LNCAP (cell line): ENCODE data around the gene KCNH3.

ENCODE experiments used
- TF ChIP-seq, protein P1 (sequence below): fragments of 450-650 bp; IDR thresholded peaks from 2 replicates; pipeline ENCODE4 v1.5.1; 2017; ENCODE audit warnings: mild to moderate bottlenecking

The KCNH3 gene

DNA sequence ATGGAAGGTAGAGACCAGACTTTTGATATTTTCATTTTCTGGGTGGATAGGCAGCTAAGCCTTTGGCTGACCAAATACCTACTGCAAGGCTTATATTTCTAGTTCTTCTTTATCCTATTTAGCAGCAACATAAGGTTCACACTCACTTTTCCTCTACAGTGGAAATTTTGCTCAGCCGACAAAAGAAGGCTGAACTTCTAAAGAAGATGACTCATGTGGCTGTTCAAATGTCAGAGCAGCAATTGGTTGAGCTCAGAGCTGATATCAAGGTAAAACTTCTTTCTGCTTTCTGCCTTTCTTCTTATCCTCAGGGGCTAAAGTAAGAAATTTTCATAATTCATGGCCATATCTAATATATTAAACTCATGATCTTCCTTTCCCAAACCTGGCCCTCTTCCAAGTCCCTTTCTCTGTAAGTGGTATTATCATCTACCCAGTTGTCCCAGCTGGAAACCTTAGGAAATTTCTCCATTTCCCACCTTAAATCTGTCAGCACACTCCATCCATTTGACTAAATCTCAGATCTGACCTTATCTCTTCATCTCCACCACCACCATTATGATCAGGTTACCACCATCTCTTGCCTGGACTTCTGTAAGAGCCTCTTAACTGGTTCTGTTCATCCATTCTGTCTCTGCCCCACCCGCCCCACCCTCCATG lies 19.8 kb upstream of the KCNH3 start:
- TF ChIP-seq, protein P1, sequence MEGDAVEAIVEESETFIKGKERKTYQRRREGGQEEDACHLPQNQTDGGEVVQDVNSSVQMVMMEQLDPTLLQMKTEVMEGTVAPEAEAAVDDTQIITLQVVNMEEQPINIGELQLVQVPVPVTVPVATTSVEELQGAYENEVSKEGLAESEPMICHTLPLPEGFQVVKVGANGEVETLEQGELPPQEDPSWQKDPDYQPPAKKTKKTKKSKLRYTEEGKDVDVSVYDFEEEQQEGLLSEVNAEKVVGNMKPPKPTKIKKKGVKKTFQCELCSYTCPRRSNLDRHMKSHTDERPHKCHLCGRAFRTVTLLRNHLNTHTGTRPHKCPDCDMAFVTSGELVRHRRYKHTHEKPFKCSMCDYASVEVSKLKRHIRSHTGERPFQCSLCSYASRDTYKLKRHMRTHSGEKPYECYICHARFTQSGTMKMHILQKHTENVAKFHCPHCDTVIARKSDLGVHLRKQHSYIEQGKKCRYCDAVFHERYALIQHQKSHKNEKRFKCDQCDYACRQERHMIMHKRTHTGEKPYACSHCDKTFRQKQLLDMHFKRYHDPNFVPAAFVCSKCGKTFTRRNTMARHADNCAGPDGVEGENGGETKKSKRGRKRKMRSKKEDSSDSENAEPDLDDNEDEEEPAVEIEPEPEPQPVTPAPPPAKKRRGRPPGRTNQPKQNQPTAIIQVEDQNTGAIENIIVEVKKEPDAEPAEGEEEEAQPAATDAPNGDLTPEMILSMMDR, result no peak

DNA sequence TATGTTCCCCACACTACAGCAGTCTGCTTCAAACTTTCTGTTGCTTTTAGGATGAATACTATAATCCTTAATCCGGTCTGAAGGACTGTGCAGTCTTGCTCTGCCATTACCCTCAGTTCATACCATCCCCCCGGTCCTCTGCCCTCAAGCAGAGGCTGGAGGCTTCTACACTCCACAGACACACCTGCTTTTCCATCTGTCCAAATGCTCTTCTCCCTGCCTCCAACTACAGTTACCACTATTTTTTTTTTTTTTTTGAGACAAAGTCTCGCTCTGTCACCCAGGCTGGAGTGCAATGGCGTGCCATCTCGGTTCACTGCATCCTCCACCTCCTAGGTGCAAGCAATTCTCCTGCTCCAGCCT lies 19.3 kb upstream of the KCNH3 start:
- TF ChIP-seq, protein P1, result no peak

DNA sequence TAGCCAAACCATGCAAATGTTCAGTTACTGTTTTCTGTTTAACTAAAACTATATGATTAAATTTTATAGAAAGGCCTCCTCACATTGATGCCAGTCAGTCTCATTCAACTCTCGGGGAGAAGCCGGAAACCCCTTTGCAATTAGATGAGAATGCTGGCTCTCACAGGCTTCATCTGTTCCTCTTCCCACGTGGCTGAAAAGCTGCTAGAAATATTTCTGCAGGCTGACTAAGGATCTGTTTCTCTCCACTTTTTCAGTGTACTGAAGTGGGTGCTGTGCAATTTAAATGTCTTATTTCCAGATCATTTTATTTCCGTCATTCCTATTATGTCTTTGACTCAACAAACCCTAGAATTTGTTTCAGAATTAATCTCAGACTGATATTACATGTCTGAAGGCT lies 17.4 kb upstream of the KCNH3 start:
- TF ChIP-seq, protein P1, result no peak

DNA sequence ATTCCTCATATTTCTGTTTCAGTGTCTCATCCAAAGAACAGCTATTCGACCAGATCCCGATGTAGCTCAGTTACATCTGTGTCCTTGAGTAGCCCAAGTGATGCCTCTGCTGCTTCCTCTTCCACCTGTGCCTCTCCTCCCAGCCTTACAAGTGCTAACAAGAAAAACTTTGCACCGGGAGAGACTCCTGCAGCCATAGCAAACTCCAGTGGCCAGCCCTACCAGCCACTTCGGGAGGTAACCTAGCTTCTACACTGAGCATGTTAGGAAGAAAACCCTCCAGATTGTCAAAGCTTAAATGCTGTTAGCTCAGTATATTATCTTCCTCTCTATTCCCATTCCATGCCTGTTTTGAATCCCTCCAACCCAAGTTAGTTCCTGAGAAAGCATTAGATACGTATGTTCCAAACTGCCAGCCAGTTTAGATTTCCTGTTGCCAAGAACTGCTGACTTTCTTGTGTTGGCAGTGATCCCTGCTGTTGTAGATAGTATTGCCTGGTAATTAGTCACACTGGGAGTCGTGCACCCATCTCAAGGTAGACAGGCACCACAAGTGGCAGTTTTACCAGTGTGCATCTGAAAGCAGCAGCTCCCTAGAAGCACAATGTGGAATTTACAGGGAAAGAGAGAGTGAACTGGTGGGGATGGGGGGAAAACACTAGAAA lies 14.0 kb upstream of the KCNH3 start:
- TF ChIP-seq, protein P1, result no peak

DNA sequence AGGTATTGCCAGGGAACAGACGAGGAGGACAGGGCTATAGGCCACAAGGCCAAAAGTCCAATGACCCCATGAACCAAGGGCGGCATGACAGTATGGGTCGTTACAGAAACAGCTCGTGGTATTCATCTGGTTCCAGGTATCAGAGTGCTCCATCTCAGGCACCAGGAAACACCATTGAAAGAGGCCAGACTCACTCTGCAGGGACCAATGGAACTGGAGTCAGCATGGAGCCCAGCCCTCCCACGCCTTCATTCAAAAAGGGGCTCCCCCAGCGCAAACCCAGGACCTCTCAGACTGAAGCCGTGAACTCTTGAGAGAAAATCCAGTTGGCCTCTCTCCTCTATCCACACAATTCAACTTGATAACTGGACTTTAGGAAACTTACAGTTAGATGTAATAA lies 12.9 kb upstream of the KCNH3 start:
- TF ChIP-seq, protein P1, result no peak

DNA sequence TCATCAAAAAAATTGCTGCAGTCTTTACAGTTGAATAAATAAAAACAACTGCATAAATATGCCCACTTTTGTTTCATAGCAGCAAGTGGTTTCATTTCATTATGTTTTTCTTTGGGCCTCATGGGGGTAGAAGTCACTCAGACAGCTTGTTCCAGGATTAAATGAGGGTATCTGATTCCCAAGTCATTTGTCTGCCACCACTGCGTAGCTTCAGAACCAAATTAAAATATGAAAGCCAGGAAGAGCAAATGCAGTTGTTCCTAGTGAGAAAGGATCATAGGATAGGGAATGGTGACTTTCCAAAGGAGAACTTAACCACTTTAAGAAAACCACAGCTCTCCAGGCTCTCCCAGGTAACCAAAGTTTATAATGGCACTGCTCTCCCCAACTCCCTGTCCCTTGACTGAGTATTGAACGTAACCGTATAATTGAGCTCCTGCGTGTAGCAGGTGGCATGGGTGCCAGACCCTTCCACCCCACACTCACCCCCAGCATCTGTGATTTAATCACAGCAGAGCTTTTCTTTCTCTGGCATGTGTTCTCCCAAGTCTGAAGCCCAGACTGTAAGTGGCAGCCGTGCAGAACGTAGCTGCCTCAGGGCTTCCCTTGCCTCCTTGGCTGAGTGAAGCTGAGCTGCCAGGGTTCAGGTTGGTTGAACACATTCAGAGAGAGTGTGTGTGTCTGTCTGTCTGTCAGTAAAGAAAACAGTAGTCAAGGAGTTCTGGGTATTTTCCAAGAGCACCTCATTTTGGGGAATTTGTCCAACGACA lies 11.3 kb upstream of the KCNH3 start:
- TF ChIP-seq, protein P1, result no peak

DNA sequence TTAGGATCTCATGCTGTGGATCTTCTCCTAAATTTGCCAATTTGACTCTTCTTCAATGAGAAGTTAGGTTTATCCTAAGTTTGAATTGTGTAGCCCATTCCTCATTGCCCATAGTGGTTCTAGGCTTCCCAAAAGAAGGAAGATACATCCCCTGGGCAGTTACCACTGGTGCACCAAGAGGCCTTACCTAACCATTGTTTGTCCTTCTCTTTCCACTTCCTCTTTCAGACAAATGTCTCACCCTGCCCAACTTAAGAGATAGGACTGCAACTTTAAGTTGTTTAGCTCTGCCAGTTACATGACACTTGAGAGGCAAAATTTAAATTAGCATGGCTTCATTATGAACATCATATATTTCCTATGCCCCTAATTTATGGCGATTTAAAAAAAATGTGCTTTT lies 9.4 kb upstream of the KCNH3 start:
- TF ChIP-seq, protein P1, result no peak
